ENCODE measurements around the gene CHL1. TPM values are rescaled to one million over a fixed set of nuclear protein-coding genes. Genes with fewer than 3 reads are reported as not detected.

The CHL1 gene
- total RNA-seq, 1 donor from 2014 or later, result 0.26 TPM

DNA sequence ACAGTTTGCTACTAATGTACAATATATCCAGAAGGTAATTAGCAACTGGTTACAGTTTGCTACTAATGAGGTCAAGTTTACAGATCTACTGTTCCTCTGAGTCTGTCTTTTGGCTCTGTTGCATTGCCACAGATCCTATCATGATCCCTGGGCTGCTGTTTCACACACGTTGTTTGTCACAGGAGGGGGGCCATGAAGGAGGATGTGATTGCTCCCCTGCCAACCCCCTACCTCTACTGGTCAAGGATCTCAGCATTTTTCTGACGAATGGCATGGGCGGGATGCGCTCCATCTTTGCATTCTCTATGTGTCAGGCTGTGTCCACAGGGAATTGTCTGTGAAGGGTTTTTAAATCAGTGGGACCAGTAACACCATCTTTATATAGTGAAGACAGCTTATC is 91.9 kb downstream of the CHL1 start:
- H3K27me3 ChIP-seq (ENCODE audit: control insufficient read depth, insufficient read depth, low read length), result no peaks in the 10 kb centered on the region
- no peak for FAIRE-seq
- TF ChIP-seq, protein P1, sequence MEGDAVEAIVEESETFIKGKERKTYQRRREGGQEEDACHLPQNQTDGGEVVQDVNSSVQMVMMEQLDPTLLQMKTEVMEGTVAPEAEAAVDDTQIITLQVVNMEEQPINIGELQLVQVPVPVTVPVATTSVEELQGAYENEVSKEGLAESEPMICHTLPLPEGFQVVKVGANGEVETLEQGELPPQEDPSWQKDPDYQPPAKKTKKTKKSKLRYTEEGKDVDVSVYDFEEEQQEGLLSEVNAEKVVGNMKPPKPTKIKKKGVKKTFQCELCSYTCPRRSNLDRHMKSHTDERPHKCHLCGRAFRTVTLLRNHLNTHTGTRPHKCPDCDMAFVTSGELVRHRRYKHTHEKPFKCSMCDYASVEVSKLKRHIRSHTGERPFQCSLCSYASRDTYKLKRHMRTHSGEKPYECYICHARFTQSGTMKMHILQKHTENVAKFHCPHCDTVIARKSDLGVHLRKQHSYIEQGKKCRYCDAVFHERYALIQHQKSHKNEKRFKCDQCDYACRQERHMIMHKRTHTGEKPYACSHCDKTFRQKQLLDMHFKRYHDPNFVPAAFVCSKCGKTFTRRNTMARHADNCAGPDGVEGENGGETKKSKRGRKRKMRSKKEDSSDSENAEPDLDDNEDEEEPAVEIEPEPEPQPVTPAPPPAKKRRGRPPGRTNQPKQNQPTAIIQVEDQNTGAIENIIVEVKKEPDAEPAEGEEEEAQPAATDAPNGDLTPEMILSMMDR (IDR thresholded peaks at IDR 0.05; ENCODE audit: insufficient read depth, low read length, severe bottlenecking), result no peak

DNA sequence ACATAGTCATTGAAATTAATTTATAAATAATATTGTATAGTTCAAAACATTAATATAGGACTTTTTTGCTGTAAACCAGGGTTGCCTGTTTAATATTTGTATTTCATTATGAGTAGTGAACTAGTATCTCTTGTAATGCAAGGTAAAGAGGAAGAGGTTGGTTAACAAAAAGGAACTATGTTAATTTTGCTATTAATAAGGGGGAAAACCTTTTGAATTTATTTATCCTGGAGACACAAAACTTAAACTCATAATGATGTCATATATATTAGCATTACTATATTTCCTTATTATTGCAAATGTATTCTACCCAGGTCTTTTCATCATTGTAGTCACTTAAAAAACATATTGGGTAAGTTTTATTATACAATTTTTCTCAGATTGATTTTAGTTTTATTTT is 94.5 kb downstream of the CHL1 start:
- TF ChIP-seq, protein P1 (IDR thresholded peaks at IDR 0.05; ENCODE audit: insufficient read depth, low read length, severe bottlenecking), result no peak
- no peak for FAIRE-seq
- Histone ChIP-seq H3K27me3 (ENCODE audit: control insufficient read depth, insufficient read depth, low read length) (no peaks in the 10 kb centered on the region), H3K36me3 (ENCODE audit: control insufficient read depth, insufficient read depth, low read length) (no peaks in the 10 kb centered on the region), H3K4me3 (ENCODE audit: low read depth, low read length) (no peak overlapping the region)
- DNase-seq (ENCODE audit: low read depth), result no peak

More for the DNA sequence above, 91.9 kb downstream of the CHL1 start:
- Histone ChIP-seq H3K4me3 (ENCODE audit: low read depth, low read length) (no peak overlapping the region), H3K36me3 (ENCODE audit: control insufficient read depth, insufficient read depth, low read length) (no peaks in the 10 kb centered on the region)
- DNase-seq (ENCODE audit: low read depth), result no peak

DNA sequence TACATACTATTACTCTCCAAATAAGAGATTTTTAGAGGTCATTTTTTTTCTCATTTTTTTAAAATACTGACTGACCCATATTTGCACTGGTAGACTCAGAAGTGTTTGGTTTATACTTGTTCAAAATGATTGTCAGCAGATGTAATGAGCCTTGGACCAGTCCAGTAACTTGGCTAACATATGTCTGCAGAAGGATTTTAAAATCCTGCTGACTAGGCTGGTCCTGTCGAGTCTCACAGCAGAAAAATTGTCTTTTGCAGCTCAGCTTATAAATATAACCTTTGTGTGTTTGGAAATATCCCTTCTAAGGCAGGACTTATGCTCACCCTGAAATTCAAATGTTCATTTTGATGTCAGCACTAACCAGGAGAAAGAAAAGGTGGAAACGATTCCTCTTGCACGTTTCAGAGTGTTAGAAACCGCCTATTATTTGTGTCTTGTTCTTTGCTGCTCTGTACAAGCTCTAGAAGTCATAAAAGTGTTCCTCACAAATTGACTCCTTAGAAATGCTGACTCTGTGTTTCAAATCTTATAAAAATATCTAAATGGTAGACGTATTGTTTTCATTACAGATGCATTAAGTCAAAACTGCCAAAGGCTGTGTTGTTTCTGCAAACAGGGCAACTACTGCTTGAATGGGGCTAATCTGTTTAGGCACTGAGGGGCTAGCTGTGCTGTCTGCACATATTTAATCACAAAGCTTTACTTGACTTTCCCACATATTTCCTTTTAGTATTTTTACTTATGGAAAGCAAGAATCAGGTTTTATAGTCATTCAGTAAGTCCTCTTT is 95.3 kb downstream of the CHL1 start:
- no peak for FAIRE-seq
- no peak overlapping the region for H3K4me3 ChIP-seq (ENCODE audit: low read depth, low read length)
- H3K27me3 ChIP-seq (ENCODE audit: control insufficient read depth, insufficient read depth, low read length), result no peaks in the 10 kb centered on the region
- no peaks in the 10 kb centered on the region for H3K36me3 ChIP-seq (ENCODE audit: control insufficient read depth, insufficient read depth, low read length)
- DNase-seq (ENCODE audit: low read depth), result peak; percentile 11
- TF ChIP-seq, protein P1 (IDR thresholded peaks at IDR 0.05; ENCODE audit: insufficient read depth, low read length, severe bottlenecking), result no peak

DNA sequence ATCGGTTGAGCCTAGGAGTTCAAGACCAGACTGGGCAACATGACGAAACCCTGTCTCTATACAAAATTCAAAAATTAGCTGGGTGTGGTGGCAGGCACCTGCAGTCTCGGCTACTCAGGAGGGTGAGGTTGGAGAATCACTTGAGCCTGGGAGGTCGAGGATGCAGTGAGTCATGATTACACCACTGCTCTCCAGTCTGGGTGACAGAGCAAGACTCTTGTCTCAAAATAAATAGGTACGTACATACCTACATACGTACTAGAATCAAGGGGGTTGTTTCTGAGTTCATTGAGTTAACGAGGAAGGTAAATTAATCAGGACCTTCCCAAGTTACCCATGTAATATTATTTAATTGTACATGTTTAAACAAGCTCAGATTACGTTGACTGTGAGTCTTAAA is 97.5 kb downstream of the CHL1 start:
- FAIRE-seq, result no peak

DNA sequence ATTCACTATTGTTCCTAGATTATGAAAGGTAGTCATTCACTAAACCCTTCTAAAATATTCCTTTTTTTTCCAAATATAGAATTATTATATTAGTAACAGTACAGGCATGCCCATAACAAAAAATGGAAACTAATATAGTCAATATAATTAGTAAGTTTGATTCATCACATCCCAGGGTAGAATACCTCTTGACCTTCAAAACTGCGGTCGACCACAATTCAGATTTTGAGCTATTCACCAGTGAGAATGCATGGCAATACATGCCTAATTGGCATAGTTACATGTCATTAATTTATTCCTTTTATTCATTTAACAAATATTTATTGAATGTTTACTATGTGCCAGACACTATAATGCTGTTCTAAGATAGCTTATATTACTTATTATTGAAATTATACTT is 98.0 kb downstream of the CHL1 start:
- Histone ChIP-seq H3K4me3 (ENCODE audit: low read depth, low read length) (no peak overlapping the region), H3K36me3 (ENCODE audit: control insufficient read depth, insufficient read depth, low read length) (no peaks in the 10 kb centered on the region), H3K27me3 (ENCODE audit: control insufficient read depth, insufficient read depth, low read length) (no peaks in the 10 kb centered on the region)
- DNase-seq (ENCODE audit: low read depth), result peak; percentile 73
- TF ChIP-seq, protein P1 (IDR thresholded peaks at IDR 0.05; ENCODE audit: insufficient read depth, low read length, severe bottlenecking), result no peak
- no peak for FAIRE-seq

More for the DNA sequence above, 97.5 kb downstream of the CHL1 start:
- Histone ChIP-seq H3K36me3 (ENCODE audit: control insufficient read depth, insufficient read depth, low read length) (no peaks in the 10 kb centered on the region), H3K27me3 (ENCODE audit: control insufficient read depth, insufficient read depth, low read length) (no peaks in the 10 kb centered on the region), H3K4me3 (ENCODE audit: low read depth, low read length) (no peak overlapping the region)
- TF ChIP-seq, protein P1 (IDR thresholded peaks at IDR 0.05; ENCODE audit: insufficient read depth, low read length, severe bottlenecking), result no peak
- peak; percentile 97 for DNase-seq (ENCODE audit: low read depth)

DNA sequence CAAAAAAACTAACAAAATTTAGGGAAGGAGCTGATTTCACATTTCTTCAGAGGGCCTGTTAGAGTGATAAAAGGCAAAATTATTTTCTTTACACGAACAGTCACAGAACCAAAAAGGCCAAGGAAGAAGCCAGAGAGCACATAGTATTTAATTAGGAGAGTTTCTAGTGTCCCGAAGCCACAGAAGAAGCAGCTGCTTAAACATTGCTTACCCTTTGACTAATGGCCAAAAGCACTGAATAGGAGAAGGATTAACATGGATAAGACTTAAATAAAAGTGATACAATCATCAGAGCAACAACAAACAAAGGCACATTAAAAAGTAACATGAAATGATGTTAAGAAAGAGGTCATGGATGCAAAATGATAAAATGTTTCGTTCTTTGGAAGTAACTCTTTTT is 98.6 kb downstream of the CHL1 start:
- no peak overlapping the region for H3K4me3 ChIP-seq (ENCODE audit: low read depth, low read length)

More for the DNA sequence above, 98.6 kb downstream of the CHL1 start:
- H3K36me3 ChIP-seq (ENCODE audit: control insufficient read depth, insufficient read depth, low read length), result no peaks in the 10 kb centered on the region
- DNase-seq (ENCODE audit: low read depth) (peak; percentile 25), FAIRE-seq (no peak)
- TF ChIP-seq, protein P1 (IDR thresholded peaks at IDR 0.05; ENCODE audit: insufficient read depth, low read length, severe bottlenecking), result no peak
- no peaks in the 10 kb centered on the region for H3K27me3 ChIP-seq (ENCODE audit: control insufficient read depth, insufficient read depth, low read length)

Data from bronchial epithelial cell (primary cell).